Astrocyte of the cerebellum (primary cell): ENCODE measurements around the gene POU5F2.

ENCODE experiments used
- DNase-seq: peaks from one replicate; pipeline ENCODE4 v3.0.0-alpha.2; 2011; ENCODE audit warnings: low read depth
- H3K4me3 ChIP-seq: 2 replicates; pipeline ENCODE4 v1.5.1; 2011; ENCODE audit warnings: mild to moderate bottlenecking, low read depth, low read length, moderate library complexity
- in situ Hi-C: cut with HindIII; loops from 2 replicates; pipeline ENCODE4 v1.10.0; 2017; ENCODE audit warnings: low sequenced_read_pairs
- TF ChIP-seq, protein P1 (sequence below): IDR thresholded peaks from 2 replicates; pipeline ENCODE4 v1.5.1; 2012; ENCODE audit warnings: low read length, low read depth, moderate library complexity, mild to moderate bottlenecking; ENCODE audit errors: missing control alignments

POU5F2 gene

GRCh38 chr5:93777620-93778019 lies 36.2 kb upstream of the POU5F2 start:
- in situ Hi-C loops: no loop called here
- TF ChIP-seq, protein P1, sequence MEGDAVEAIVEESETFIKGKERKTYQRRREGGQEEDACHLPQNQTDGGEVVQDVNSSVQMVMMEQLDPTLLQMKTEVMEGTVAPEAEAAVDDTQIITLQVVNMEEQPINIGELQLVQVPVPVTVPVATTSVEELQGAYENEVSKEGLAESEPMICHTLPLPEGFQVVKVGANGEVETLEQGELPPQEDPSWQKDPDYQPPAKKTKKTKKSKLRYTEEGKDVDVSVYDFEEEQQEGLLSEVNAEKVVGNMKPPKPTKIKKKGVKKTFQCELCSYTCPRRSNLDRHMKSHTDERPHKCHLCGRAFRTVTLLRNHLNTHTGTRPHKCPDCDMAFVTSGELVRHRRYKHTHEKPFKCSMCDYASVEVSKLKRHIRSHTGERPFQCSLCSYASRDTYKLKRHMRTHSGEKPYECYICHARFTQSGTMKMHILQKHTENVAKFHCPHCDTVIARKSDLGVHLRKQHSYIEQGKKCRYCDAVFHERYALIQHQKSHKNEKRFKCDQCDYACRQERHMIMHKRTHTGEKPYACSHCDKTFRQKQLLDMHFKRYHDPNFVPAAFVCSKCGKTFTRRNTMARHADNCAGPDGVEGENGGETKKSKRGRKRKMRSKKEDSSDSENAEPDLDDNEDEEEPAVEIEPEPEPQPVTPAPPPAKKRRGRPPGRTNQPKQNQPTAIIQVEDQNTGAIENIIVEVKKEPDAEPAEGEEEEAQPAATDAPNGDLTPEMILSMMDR: no peak
- no peak for DNase-seq
- H3K4me3 ChIP-seq: no peak overlapping the region

- TF ChIP-seq, protein P1: no peak
- in situ Hi-C loops: no loop called here
- no peak for DNase-seq
- no peak overlapping the region for H3K4me3 ChIP-seq
Observed at GRCh38 chr5:93756372-93756771, 15.0 kb upstream of the POU5F2 start.

DNA sequence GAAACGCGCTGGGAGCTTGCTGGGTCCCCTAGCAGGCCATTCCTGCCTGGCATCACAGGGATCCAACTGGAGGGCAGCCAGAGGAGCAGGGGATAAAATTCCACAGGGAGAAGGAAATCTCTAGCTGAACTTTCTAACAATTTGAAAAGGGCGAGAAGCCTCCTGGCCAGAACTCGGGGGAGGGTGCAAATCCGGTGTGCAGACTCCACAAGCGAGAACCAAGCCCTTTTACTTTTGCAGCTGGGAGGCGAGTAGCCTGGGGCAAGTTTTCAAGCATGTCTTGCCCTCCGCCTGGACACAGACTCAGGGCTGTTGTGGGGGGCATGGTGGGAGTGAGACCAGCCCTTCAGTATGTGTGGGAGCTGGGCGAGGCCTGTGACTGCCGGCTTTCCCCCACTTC lies 14.3 kb upstream of the POU5F2 start:
- no peak overlapping the region for H3K4me3 ChIP-seq

GRCh38 chr5:93748875-93749397 lies 7.5 kb upstream of the POU5F2 start:
- in situ Hi-C loops: no loop called here
- no peak for DNase-seq

More for the DNA sequence above, 14.3 kb upstream of the POU5F2 start:
- no peak for DNase-seq
- in situ Hi-C loops: no loop called here
- TF ChIP-seq, protein P1: no peak

GRCh38 chr5:93746406-93747056 lies 5.1 kb upstream of the POU5F2 start:
- DNase-seq: no peak
- TF ChIP-seq, protein P1: no peak
- in situ Hi-C loops: no loop called here
- H3K4me3 ChIP-seq: no peak overlapping the region

More at GRCh38 chr5:93748875-93749397, 7.5 kb upstream of the POU5F2 start:
- H3K4me3 ChIP-seq: no peak overlapping the region
- TF ChIP-seq, protein P1: no peak

DNA sequence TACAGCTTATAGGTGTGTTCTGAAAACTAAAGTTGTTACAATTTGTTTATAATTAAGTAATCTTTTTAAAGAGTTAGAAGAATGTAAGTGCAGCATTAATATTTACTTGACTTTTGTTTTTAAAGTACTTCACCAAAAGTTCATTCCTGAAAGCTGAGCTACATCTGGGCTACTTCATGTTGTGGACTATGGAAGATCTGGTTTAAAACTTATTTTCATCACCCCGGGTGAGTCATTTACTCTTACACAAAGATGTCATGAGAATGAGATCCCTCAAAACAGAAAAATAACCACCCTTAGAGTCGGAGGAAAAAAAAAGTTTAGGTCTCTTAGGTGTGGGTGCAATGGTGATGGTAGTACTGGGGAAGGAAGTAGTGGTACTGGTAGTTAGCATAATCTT lies 5.1 kb downstream of the POU5F2 start:
- H3K4me3 ChIP-seq: no peak overlapping the region
- no peak for DNase-seq
- TF ChIP-seq, protein P1: no peak
- in situ Hi-C loops: no loop called here
